DOHH2 (cell line): ENCODE measurements around the gene CLDN10.

Experiments used
- EZH2phosphoT487 ChIP-seq: fragments of 200-600 bp; sonication (generic); IDR thresholded peaks from 2 replicates; pipeline ENCODE4 v1.6.1; 2017; ENCODE audit warnings: borderline replicate concordance, mild to moderate bottlenecking, antibody characterized with exemption, low read length, moderate library complexity, mixed read lengths
- TF ChIP-seq, protein P1 (sequence below): fragments of 200-600 bp; sonication (generic); IDR thresholded peaks from one replicate; pipeline ENCODE4 v1.5.1; 2014; ENCODE audit warnings: antibody characterized with exemption, mild to moderate bottlenecking, low read depth, low read length; ENCODE audit not compliant: poor library complexity, severe bottlenecking

DNA sequence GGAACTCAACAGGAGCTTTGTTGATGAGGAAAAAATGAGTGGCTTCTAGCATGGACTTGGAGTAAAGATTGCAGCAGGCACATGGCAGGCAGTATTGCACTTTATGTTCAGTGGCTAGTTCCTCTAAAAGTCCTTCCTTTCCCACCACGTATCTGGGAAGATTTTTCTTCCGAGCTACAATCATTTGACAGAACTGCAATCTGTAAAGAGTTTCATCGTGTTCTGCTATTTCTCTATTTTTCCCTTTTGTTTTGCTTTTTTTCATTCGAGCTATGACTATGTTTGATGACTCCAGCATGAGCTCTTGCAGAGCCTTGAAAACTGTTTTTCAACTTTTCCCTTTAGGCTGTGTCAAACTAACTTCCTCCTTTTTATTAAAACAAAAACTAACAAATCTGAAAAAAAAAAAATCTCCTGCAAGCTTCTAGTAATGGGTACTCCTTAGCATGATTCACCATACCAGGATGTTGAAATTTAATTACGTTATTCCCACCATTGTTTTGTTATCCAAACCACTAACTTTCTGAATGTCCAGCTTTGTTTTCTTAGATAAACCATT lies 12.3 kb downstream of the CLDN10 start:
- TF ChIP-seq, protein P1, sequence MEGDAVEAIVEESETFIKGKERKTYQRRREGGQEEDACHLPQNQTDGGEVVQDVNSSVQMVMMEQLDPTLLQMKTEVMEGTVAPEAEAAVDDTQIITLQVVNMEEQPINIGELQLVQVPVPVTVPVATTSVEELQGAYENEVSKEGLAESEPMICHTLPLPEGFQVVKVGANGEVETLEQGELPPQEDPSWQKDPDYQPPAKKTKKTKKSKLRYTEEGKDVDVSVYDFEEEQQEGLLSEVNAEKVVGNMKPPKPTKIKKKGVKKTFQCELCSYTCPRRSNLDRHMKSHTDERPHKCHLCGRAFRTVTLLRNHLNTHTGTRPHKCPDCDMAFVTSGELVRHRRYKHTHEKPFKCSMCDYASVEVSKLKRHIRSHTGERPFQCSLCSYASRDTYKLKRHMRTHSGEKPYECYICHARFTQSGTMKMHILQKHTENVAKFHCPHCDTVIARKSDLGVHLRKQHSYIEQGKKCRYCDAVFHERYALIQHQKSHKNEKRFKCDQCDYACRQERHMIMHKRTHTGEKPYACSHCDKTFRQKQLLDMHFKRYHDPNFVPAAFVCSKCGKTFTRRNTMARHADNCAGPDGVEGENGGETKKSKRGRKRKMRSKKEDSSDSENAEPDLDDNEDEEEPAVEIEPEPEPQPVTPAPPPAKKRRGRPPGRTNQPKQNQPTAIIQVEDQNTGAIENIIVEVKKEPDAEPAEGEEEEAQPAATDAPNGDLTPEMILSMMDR: no peak
- TF ChIP-seq EZH2phosphoT487: no peak
